ENCODE measurements around the gene OR4K2. TPM values are rescaled to one million over a fixed set of nuclear protein-coding genes. Genes with fewer than 3 reads are reported as not detected.

The OR4K2 gene
- not detected in 2 replicates for total RNA-seq

DNA sequence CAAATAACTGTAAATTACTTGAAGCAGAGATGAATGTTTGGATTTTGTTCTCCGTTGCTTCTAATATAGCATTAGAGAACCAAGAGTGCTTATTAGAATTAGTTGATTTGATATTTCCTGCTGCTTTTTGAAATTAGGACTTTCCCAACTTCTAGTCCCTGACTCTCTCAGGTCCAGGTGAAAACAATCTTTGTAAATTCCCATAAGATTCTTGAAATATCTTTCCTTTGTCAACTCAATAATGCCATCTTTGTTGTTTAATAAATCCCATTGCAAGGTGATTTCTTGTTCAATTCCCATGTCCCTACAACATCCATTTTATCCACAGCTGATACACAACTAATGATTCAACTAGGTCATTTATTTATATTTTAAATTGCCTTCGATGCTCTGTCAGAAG lies at the start of gene OR4K2:
OR4K2 (plus strand) TSS at position 301 of the 400 bp plus-strand sequence. CDS start 1,126 bp downstream, outside the sequence.

DNA sequence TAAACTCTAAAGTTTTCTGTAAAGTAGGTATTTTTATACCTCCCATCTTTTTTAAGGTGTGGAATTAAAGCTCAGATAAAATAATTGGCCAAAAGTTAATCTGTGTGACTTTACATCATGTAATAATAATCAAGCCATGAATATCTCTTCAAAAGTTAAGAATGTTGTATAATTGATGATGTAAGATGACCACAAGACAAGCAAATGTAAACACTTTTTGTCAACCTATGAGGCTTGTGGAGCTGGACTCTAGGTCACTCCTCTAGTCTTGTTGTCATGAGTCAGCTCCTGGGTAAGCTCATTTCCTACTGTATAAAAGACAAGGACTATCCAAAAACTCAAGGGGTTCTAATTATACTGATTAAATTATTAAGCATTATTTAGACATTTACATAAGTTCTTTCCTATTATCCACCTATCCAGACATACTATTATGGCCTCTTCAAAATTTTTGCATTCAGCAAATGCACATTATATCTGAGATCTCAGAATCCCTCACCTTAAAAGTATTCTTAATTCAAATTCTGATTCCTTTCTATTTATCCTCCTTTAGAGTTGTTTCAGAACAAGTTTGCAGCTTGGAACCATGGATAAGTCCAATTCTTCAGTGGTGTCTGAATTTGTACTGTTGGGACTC lies 45.2 kb downstream of the OR4K2 start, which contains the start of gene OR4K5:
OR4K5 (plus strand) TSS at position 587 of the 637 bp plus-strand sequence; CDS start at position 587, 0 bp downstream.

DNA sequence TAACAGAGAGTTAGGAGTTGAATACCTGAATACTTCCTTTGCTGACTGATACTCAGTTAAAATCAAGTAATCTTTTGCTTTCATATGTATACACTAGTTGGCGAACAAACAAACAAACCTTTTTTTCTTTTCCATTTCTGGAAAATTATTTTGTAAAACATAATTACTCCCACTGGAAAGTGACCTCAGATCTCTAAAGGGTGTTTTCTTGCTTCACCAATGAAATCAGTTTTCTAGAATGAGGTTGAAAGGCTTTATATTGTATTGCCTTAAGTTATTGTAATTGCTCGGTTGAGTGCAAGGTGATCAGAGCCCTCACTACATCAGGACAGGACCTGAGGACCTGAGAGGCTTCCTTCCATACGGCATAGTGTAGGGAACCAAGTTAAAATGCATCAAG lies 55.7 kb downstream of the OR4K2 start, which contains the start of gene OR4K1:
OR4K1 (plus strand) TSS at position 301 of the 400 bp plus-strand sequence. CDS start 4,750 bp downstream, outside the sequence.

Other genes with a start within 250 kb of the OR4K2 start
- gene OR11H2, start 161.3 kb upstream of the OR4K2 start, total RNA-seq: not detected in 2 replicates
- not detected in 2 replicates for gene OR4Q3, start 131.6 kb upstream of the OR4K2 start, total RNA-seq
- gene OR4M1, start 101.6 kb upstream of the OR4K2 start, total RNA-seq: not detected in 2 replicates
- gene OR4N2, start 71.4 kb upstream of the OR4K2 start, total RNA-seq: not detected in 2 replicates
- not detected in 2 replicates for gene OR4K5, start 45.5 kb downstream of the OR4K2 start, total RNA-seq
- gene OR4K1, start 55.8 kb downstream of the OR4K2 start, total RNA-seq: not detected in 2 replicates
- not detected in 2 replicates for gene OR4K15, start 100.4 kb downstream of the OR4K2 start, total RNA-seq
- gene OR4Q2, start 127.0 kb downstream of the OR4K2 start, total RNA-seq: not detected in 2 replicates
- not detected in 2 replicates for gene OR4K14, start 144.2 kb downstream of the OR4K2 start, total RNA-seq
- not detected in 2 replicates for gene OR4K13, start 160.9 kb downstream of the OR4K2 start, total RNA-seq
- not detected in 2 replicates for gene OR4L1, start 184.9 kb downstream of the OR4K2 start, total RNA-seq
- not detected in 2 replicates for gene OR4K17, start 235.6 kb downstream of the OR4K2 start, total RNA-seq

Data from subcutaneous preadipocyte (primary cell).